HEK293 (cell line): ENCODE measurements around the gene FAM168A.

ENCODE experiments used
- CTCF ChIA-PET: fragments of 350-600 bp; formaldehyde crosslinking; extraction: SDS; loops from one replicate; lab custom pipeline; 2021; ENCODE audit warnings: antibody characterized with exemption; lab: Yijun Ruan, JAX
- POLR2A ChIA-PET: fragments of 300-600 bp; formaldehyde crosslinking; extraction: SDS; loops from one replicate; lab custom pipeline; 2020; ENCODE audit warnings: antibody characterized with exemption, inconsistent platforms; lab: Yijun Ruan, JAX
- H3K27ac ChIP-seq: fragments of 200-500 bp; sonication (Bioruptor generic); 2 replicates; pipeline ENCODE4 v1.5.1; 2014; ENCODE audit warnings: low read depth, low read length, control low read depth, inconsistent platforms; ENCODE audit errors: extremely low read depth
- H3K36me3 ChIP-seq, 2 experiments: fragments of 200-500 bp in 1 of 2; sonication (Bioruptor generic) in 1 of 2; 1 replicate in 1 of 2; 2 replicates in 1 of 2; pipeline ENCODE4 v1.5.1; 2014 to 2017; ENCODE audit warnings: inconsistent platforms in 2 of 2, low read length in 2 of 2; ENCODE audit not compliant: control insufficient read depth in 2 of 2, insufficient read depth in 1 of 2
- H3K4me1 ChIP-seq: fragments of 200-500 bp; sonication (Bioruptor generic); 2 replicates; pipeline ENCODE4 v1.5.1; 2014; ENCODE audit warnings: mild to moderate bottlenecking, low read length, inconsistent platforms; ENCODE audit not compliant: control insufficient read depth, insufficient read depth
- H3K4me3 ChIP-seq: 2 replicates; pipeline ENCODE4 v1.5.1; 2011; ENCODE audit warnings: low read depth, mild to moderate bottlenecking, control low read depth, low read length, moderate library complexity
- H3K9me3 ChIP-seq: fragments of 200-500 bp; sonication (Bioruptor generic); 2 replicates; pipeline ENCODE4 v1.5.1; 2014; ENCODE audit warnings: low read depth, low read length, inconsistent platforms; ENCODE audit not compliant: control insufficient read depth, insufficient read depth
- EGR2 ChIP-seq: fragments of 450-650 bp; formaldehyde crosslinking; IDR thresholded peaks from 2 replicates; pipeline ENCODE4 v1.5.1; 2016; ENCODE audit warnings: low read depth, missing biosample characterization, missing genetic modification characterization
- HOXA7 ChIP-seq: sonication (generic); formaldehyde crosslinking; IDR thresholded peaks from 2 replicates; pipeline ENCODE4 v1.8.1; 2022; ENCODE audit warnings: missing genetic modification reagents, borderline replicate concordance
- KLF16 ChIP-seq: fragments of 450-650 bp; formaldehyde crosslinking; IDR thresholded peaks from 2 replicates; pipeline ENCODE4 v1.5.1; 2017; ENCODE audit warnings: missing biosample characterization, missing genetic modification characterization
- KLF7 ChIP-seq: fragments of 450-650 bp; formaldehyde crosslinking; IDR thresholded peaks from 2 replicates; pipeline ENCODE4 v1.5.1; 2016; ENCODE audit warnings: missing biosample characterization, missing genetic modification characterization, borderline replicate concordance
- PRDM1 ChIP-seq: fragments of 450-650 bp; formaldehyde crosslinking; IDR thresholded peaks from 2 replicates; pipeline ENCODE4; 2016; ENCODE audit warnings: missing biosample characterization, missing genetic modification characterization
- PRDM10 ChIP-seq: fragments of 450-650 bp; formaldehyde crosslinking; IDR thresholded peaks from 2 replicates; pipeline ENCODE4 v1.5.1; 2016; ENCODE audit warnings: missing biosample characterization, missing genetic modification characterization
- PRDM2 ChIP-seq: fragments of 450-650 bp; formaldehyde crosslinking; IDR thresholded peaks from 2 replicates; pipeline ENCODE4 v1.5.1; 2016; ENCODE audit warnings: missing biosample characterization, missing genetic modification characterization, borderline replicate concordance
- REPIN1 ChIP-seq: fragments of 450-650 bp; formaldehyde crosslinking; IDR thresholded peaks from 2 replicates; pipeline ENCODE4 v1.5.1; 2017; ENCODE audit warnings: missing biosample characterization, missing genetic modification characterization, low read depth
- SCRT1 ChIP-seq: fragments of 450-650 bp; formaldehyde crosslinking; IDR thresholded peaks from 2 replicates; pipeline ENCODE4 v1.5.1; 2016; ENCODE audit warnings: missing biosample characterization, missing genetic modification characterization, borderline replicate concordance
- ZBTB17 ChIP-seq: fragments of 450-650 bp; formaldehyde crosslinking; IDR thresholded peaks from 2 replicates; pipeline ENCODE4 v1.5.1; 2016; ENCODE audit warnings: missing biosample characterization, missing genetic modification characterization
- ZBTB48 ChIP-seq: fragments of 450-650 bp; formaldehyde crosslinking; IDR thresholded peaks from 2 replicates; pipeline ENCODE4 v1.5.1; 2016; ENCODE audit warnings: missing biosample characterization, missing genetic modification characterization
- ZFP69B ChIP-seq: fragments of 450-650 bp; formaldehyde crosslinking; IDR thresholded peaks from 2 replicates; pipeline ENCODE4 v1.5.1; 2016; ENCODE audit warnings: missing biosample characterization, missing genetic modification characterization
- ZNF16 ChIP-seq: fragments of 450-650 bp; formaldehyde crosslinking; IDR thresholded peaks from 2 replicates; pipeline ENCODE4 v1.5.1; 2016; ENCODE audit warnings: low read depth, missing biosample characterization, missing genetic modification characterization
- ZNF248 ChIP-seq: fragments of 450-650 bp; formaldehyde crosslinking; IDR thresholded peaks from 2 replicates; pipeline ENCODE4 v1.5.1; 2017; ENCODE audit warnings: missing biosample characterization, missing genetic modification characterization
- ZNF416 ChIP-seq: fragments of 450-650 bp; formaldehyde crosslinking; IDR thresholded peaks from 2 replicates; pipeline ENCODE4 v1.5.1; 2016; ENCODE audit warnings: missing biosample characterization, missing genetic modification characterization
- ZNF521 ChIP-seq: fragments of 450-650 bp; formaldehyde crosslinking; IDR thresholded peaks from 2 replicates; pipeline ENCODE4 v1.5.1; 2017; ENCODE audit warnings: missing biosample characterization, mild to moderate bottlenecking, missing genetic modification characterization
- ZNF548 ChIP-seq: fragments of 450-650 bp; formaldehyde crosslinking; IDR thresholded peaks from 2 replicates; pipeline ENCODE4 v1.5.1; 2016; ENCODE audit warnings: missing biosample characterization, missing genetic modification characterization
- ZNF629 ChIP-seq: fragments of 450-650 bp; formaldehyde crosslinking; IDR thresholded peaks from 2 replicates; pipeline ENCODE4 v1.5.1; 2017; ENCODE audit warnings: missing biosample characterization, missing genetic modification characterization
- ZNF658 ChIP-seq: fragments of 450-650 bp; formaldehyde crosslinking; IDR thresholded peaks from 2 replicates; pipeline ENCODE4; 2016; ENCODE audit warnings: missing biosample characterization, missing genetic modification characterization
- ZNF660 ChIP-seq: fragments of 450-650 bp; IDR thresholded peaks from 2 replicates; pipeline ENCODE4 v1.5.1; 2018; ENCODE audit warnings: missing biosample characterization, mild to moderate bottlenecking, missing genetic modification characterization
- ZSCAN18 ChIP-seq: fragments of 450-650 bp; formaldehyde crosslinking; IDR thresholded peaks from 2 replicates; pipeline ENCODE4 v1.5.1; 2016; ENCODE audit warnings: missing biosample characterization, missing genetic modification characterization
- ZSCAN5A ChIP-seq: fragments of 450-650 bp; formaldehyde crosslinking; IDR thresholded peaks from 2 replicates; pipeline ENCODE4 v1.5.1; 2016; ENCODE audit warnings: missing biosample characterization, missing genetic modification characterization

FAM168A gene

GRCh38 chr11:73412308-73412707 is 185.6 kb downstream of the FAM168A start:
- no peaks in the 10 kb centered on the region for H3K9me3 ChIP-seq
- ChIA-PET CTCF (interaction anchor here (0.6 to 1.1 kb wide), 4 partner anchors 11 to 1154 kb away, joined by 3 to 5 read pairs (median 4); no protein-coding TSS in a partner anchor), POLR2A (no interaction called here)
- H3K4me3 ChIP-seq = no peak overlapping the region
- H3K4me1 ChIP-seq = no peaks in the 10 kb centered on the region
- peaks cover 0 to 30% of the 10 kb centered on the region in 2 experiments; a peak in 2 of 3 replicates for H3K36me3 ChIP-seq
- H3K27ac ChIP-seq = no peak overlapping the region
- no peak for TF ChIP-seq ZNF548 (tag by site-specific recombination)
- TF ChIP-seq ZNF658 (tag by site-specific recombination) = no peak
- TF ChIP-seq ZNF16 = no peak
- no peak for TF ChIP-seq ZNF416 (tag by site-specific recombination)
- no peak for TF ChIP-seq KLF7 (tag by site-specific recombination)
- TF ChIP-seq SCRT1 = no peak
- TF ChIP-seq EGR2 (tag by site-specific recombination) = no peak
- TF ChIP-seq, all 188 proteins: peak for 0

- H3K36me3 ChIP-seq = peaks cover 0 to 42% of the 10 kb centered on the region in 2 experiments; a peak in 2 of 3 replicates
- H3K27ac ChIP-seq = no peak overlapping the region
These were observed 186.9 kb downstream of the FAM168A start for GRCh38 chr11:73411031-73411430.

More at GRCh38 chr11:73411031-73411430, 186.9 kb downstream of the FAM168A start:
- Histone ChIP-seq H3K4me3 (no peak overlapping the region), H3K9me3 (no peaks in the 10 kb centered on the region), H3K4me1 (no peaks in the 10 kb centered on the region)
- TF ChIP-seq ZNF521 (tag by site-specific recombination) (no peak), ZNF416 (tag by site-specific recombination) (no peak), HOXA7 (CRISPR knock-in tag) (no peak), ZBTB48 (no peak), PRDM1 (no peak), PRDM10 (no peak), ZNF660 (tag by site-specific recombination) (no peak), ZNF248 (no peak), ZNF629 (tag by site-specific recombination) (no peak), PRDM2 (no peak), ZFP69B (tag by site-specific recombination) (no peak), ZBTB17 (tag by site-specific recombination) (no peak), REPIN1 (tag by site-specific recombination) (no peak), ZSCAN5A (tag by site-specific recombination) (no peak), KLF16 (tag by site-specific recombination) (no peak), ZSCAN18 (tag by site-specific recombination) (no peak)
- CTCF ChIA-PET = interaction anchor here (0.7 to 2.3 kb wide), 5 partner anchors 9 to 250 kb away, joined by 3 to 9 read pairs (median 5); no protein-coding TSS in a partner anchor
- POLR2A ChIA-PET = no interaction called here
